ENCODE data around the gene NFATC2.

- no peak for TF ChIP-seq REST (IDR thresholded peaks at IDR 0.05; ENCODE audit: low read depth)
- no peak for TF ChIP-seq TCF12 (IDR thresholded peaks at IDR 0.05; ENCODE audit: low read depth)
- no peak for TF ChIP-seq RAD21 (IDR thresholded peaks at IDR 0.05; ENCODE audit: low read depth)
- no peak for TF ChIP-seq TEAD4 (IDR thresholded peaks at IDR 0.05)
- no peak for TF ChIP-seq MAX (IDR thresholded peaks at IDR 0.05)
- no peak for TF ChIP-seq EGR1 (IDR thresholded peaks at IDR 0.05)
- no peak for TF ChIP-seq ZBTB7A (IDR thresholded peaks at IDR 0.05; ENCODE audit: low read depth)
- TF ChIP-seq YY1 (IDR thresholded peaks at IDR 0.05; ENCODE audit: low read depth) = no peak
- TF ChIP-seq NFIC (IDR thresholded peaks at IDR 0.05) = no peak
- TF ChIP-seq TAF1 (IDR thresholded peaks at IDR 0.05; ENCODE audit: low read depth) = no peak
- no peak for TF ChIP-seq EP300 (IDR thresholded peaks at IDR 0.05; ENCODE audit: borderline replicate concordance)
- TF ChIP-seq CREB1 (IDR thresholded peaks at IDR 0.05; ENCODE audit: low read depth) = no peak
- no peak for TF ChIP-seq FOXM1 (IDR thresholded peaks at IDR 0.05; ENCODE audit: borderline replicate concordance, low read depth)
Observed at GRCh38 chr20:51391926-51392325, 150.6 kb downstream of the NFATC2 start.
